Adrenal gland (tissue), 19 donors: ENCODE data around the gene GDPD2. TPM values are rescaled to one million over a fixed set of nuclear protein-coding genes. Genes with fewer than 3 reads are reported as not detected.
"Not testable (repeated sequence)": the region's sequence is repeated elsewhere in the genome, so short reads cannot be mapped to it uniquely, and the experiment has no call there.

Source experiments
- DNase-seq, 7 donors: peaks; one replicate each; pipeline ENCODE4 v3.0.0-alpha.2; 2019 to 2020
- H3K27ac ChIP-seq, 5 donors: fragments of 200-600 bp; sonication (generic) in 4 of 5; 1 replicate in 3 of 5; 2 replicates in 2 of 5; pipeline versions ENCODE4 v1.5.1 to v1.8.0; 2016 to 2020; ENCODE audit warnings: mild to moderate bottlenecking in 1 of 5
- H3K27me3 ChIP-seq: fragments of 200-600 bp; 2 replicates; pipeline ENCODE4 v1.8.0; 2021
- H3K36me3 ChIP-seq, 2 donors: fragments of 200-600 bp; replicated peaks in 1 of 2; 1 replicate in 1 of 2; 2 replicates in 1 of 2; pipeline versions ENCODE4 v1.5.1 to v1.8.0; 2018 to 2022
- H3K4me1 ChIP-seq, 2 donors: fragments of 200-600 bp; replicated peaks in 1 of 2; 1 replicate in 1 of 2; 2 replicates in 1 of 2; pipeline versions ENCODE4 v1.5.1 to v1.8.0; 2018 to 2021
- H3K4me3 ChIP-seq, 4 donors: fragments of 200-600 bp; sonication (generic) in 3 of 4; one replicate each; pipeline ENCODE4 v1.5.1; 2016 to 2018
- H3K9me3 ChIP-seq, 3 donors: fragments of 200-600 bp; sonication (generic) in 1 of 3; replicated peaks in 1 of 3; 1 replicate in 2 of 3; 2 replicates in 1 of 3; pipeline versions ENCODE4 v1.5.1 to v1.8.0; 2016 to 2021
- CTCF ChIP-seq, 6 experiments: fragments of 450-650 bp in 4 of 6; fragments of 200-600 bp in 2 of 6; sonication (generic) in 1 of 6; IDR thresholded peaks; 1 replicate in 5 of 6; 2 replicates in 1 of 6; pipeline versions ENCODE4 v1.5.1 to v1.8.0; 2016 to 2021; ENCODE audit warnings: antibody characterized with exemption in 6 of 6, mild to moderate bottlenecking in 2 of 6, moderate library complexity in 1 of 6
- POLR2A ChIP-seq, 2 donors: fragments of 450-650 bp; IDR thresholded peaks; one replicate each; pipeline ENCODE4 v1.6.1; 2017; ENCODE audit warnings: antibody characterized with exemption in 2 of 2, mild to moderate bottlenecking in 2 of 2, moderate library complexity in 1 of 2
- WGBS, 4 donors: extraction: QIAGEN DNeasy Blood & Tissue Kit in 2 of 4; methylation state at CpG; one replicate each; pipeline versions ENCODE4 v1.1.5 to v1.1.7; 2013 to 2017; 5-methylcytosine and 5-hydroxymethylcytosine counted together
- intact Hi-C, 2 donors: fragments of 100-400 bp; cut with DNase I; formaldehyde crosslinking; loops; one replicate each; pipeline versions ENCODE4 v1.14.1 to v1.15.0; 2022 to 2023
- long read RNA-seq, 10 donors: library from polyadenylated mRNA in 3 of 10; unstranded in 2 of 10; stranded (forward) in 1 of 10; transcript quantifications; one replicate each; pipeline ENCODE4 v2.0.0 and lab custom pipeline, GENCODE V29; 2021 to 2026
- polyA plus RNA-seq, 3 donors: library from polyadenylated mRNA; stranded (reverse); fragments of 200-250 nt in 2 of 3; fragments of 350-450 nt in 1 of 3; fragmentation: Illumina TruSeq in 1 of 3; extraction: RNeasy Lipid Tissue Mini Kit (QIAGEN cat#74804) in 1 of 3; gene quantifications; one replicate each; pipeline ENCODE4 v1.2.3, GENCODE V29; 2013 to 2014
- total RNA-seq, 9 donors: library from RNA; depleted of rRNA in 4 of 9; stranded (reverse); fragments of >200 nt in 4 of 9; fragments of 120-200 nt in 1 of 9; fragmentation: NEBNext Ultra II Directional in 1 of 9; extraction: Animal tissue kit (Norgen Biotek cat#: 25700) in 1 of 9; gene quantifications; one replicate each; pipeline versions ENCODE4 v1.1.0 to v1.2.4, GENCODE V29; 2013 to 2023
- donor health status: healthy with polysubstance abuse.
- donor health status: Bipolar disorder and iron deficiency.
- donor health status: DM: yes; HTN: yes; CAD: no.
- donor health status: DM: no; HTN: no; CAD: no.
- donor health status: DM: no; HTN: no; CAD: no.
- donor health status: DM: yes; HTN: yes; CAD: no.

GDPD2 gene, protein sequence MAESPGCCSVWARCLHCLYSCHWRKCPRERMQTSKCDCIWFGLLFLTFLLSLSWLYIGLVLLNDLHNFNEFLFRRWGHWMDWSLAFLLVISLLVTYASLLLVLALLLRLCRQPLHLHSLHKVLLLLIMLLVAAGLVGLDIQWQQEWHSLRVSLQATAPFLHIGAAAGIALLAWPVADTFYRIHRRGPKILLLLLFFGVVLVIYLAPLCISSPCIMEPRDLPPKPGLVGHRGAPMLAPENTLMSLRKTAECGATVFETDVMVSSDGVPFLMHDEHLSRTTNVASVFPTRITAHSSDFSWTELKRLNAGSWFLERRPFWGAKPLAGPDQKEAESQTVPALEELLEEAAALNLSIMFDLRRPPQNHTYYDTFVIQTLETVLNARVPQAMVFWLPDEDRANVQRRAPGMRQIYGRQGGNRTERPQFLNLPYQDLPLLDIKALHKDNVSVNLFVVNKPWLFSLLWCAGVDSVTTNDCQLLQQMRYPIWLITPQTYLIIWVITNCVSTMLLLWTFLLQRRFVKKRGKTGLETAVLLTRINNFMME
- total RNA-seq (not detected), polyA plus RNA-seq (under 1 TPM in 1 of 3 donors, not detected in 2; 0.05 TPM)
- long read RNA-seq, donor 1, result 0 reads
- long read RNA-seq, donor 2, result 0 reads
- long read RNA-seq, donor 3, result 0 reads
- long read RNA-seq, donor 4, result 0 reads
- long read RNA-seq, donor 5, result 0 reads
- long read RNA-seq, donor 6, result 0 reads
- long read RNA-seq, donor 7, result 0 reads
- long read RNA-seq, donor 8, result 0 reads
- long read RNA-seq, donor 9, result 0 reads
- long read RNA-seq, donor 10, result 0 reads

DNA sequence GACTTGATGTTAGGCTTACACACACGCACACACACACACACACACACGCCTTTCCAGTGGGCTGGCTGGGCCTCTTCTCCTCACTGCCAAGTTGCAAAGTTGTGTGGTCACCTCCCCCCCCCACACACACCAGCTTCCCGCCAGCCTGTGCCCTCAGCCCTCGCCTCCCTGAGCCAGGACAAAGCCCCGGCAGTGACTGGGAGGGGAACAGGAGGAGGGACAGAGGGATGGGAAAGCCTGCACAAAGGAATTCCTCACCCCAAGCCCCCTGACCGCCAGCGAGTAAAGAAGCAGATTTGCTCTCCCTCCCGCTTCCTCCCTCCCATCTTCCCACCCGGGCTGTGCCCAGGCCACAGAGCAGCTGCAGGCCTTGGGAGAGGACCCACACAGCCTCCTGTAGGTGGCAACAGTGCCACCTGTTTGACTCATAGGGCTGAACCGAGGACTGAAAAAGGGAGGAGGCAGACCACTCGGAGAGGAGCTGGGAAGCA is at the start of gene GDPD2:
Gene GDPD2, plus strand, starts transcription at position 464 of the 491 bp plus-strand sequence. CDS start 1,671 bp downstream, outside the sequence.
- 40 to 56% (median 43%) methylated on average over 5 to 11 of the region's 11 CpGs for WGBS, 4 donors
- H3K4me1 ChIP-seq, result no peaks in the 10 kb centered on the region

DNA sequence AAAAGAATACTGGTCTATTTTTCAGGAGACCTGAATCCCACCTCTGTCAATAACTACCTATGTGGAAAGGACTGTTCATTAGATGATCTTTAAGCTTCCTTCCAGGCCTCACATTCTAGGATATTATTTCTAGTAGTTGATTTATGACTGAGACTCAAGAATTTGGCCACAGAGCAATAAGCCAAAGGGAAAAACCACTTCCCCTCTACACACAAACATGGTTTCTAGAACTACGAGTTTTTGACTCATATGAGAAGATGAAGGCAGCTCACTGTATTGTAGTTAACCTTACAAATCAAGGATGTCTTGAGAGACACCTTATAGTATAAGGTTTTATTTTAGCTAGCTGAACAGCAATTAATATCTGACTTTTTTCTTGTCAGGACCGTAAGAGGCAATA is 36.9 kb upstream of the GDPD2 start:
- 60 to 80% (median 70%) methylated on average over 2 of the region's 2 CpGs for WGBS, 4 donors
- Histone ChIP-seq H3K4me3 (no peak overlapping the region), H3K27me3 (peaks cover under 1% of the 10 kb centered on the region), H3K27ac (no peak overlapping the region), H3K36me3 (no peaks in the 10 kb centered on the region), H3K9me3 (no peaks in the 10 kb centered on the region), H3K4me1 (no peaks in the 10 kb centered on the region)
- TF ChIP-seq POLR2A (IDR thresholded peaks at IDR 0.05) (no peak), CTCF (IDR thresholded peaks at IDR 0.05) (no peak)
- intact Hi-C loops, result no loop called here
- no peak for DNase-seq

More for the DNA sequence above, at the start of gene GDPD2:
- Histone ChIP-seq H3K4me3 (no peak within 1 kb of the TSS), H3K27me3 (peaks cover 15% of the 10 kb centered on the region), H3K27ac (no peak within 1 kb of the TSS), H3K9me3 (no peaks in the 10 kb centered on the region), H3K36me3 (no peaks in the 10 kb centered on the region)
- no peak for DNase-seq
- TF ChIP-seq CTCF (IDR thresholded peaks at IDR 0.05), result no peak
- no peak for TF ChIP-seq POLR2A (IDR thresholded peaks at IDR 0.05)
- intact Hi-C loops, result no loop called here

DNA sequence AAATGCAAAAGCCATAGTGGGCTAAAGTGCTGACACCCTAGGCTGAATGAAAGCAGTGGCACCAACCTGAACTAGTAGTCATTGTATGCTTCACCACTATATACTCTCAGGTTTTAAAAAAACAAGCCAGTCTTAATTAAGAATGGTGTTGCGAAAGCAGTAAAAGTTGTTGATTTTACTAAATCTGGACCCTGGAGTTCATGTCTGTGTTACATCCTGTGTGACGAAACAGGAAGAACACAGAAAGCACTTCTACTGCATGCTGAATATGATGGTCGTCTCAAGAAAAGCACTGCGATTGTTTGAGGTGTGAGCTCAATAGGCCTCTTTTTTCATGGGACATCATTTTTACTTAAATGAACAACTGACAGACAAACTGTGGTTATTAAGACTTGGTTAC is 24.2 kb upstream of the GDPD2 start:
- H3K27me3 ChIP-seq, result peaks cover 7% of the 10 kb centered on the region

DNA sequence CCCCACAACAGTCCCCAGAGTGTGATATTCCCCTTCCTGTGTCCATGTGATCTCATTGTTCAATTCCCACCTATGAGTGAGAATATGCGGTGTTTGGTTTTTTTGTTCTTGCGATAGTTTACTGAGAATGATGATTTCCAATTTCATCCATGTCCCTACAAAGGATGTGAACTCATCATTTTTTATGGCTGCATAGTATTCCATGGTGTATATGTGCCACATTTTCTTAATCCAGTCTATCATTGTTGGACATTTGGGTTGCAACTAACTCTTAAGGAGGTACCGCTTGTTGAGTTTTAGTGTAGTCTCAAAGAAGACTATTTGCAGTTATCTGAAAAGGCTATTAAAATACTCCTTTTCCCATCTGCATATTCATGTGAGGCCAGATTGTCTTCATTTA is 22.9 kb upstream of the GDPD2 start:
- not testable (repeated sequence) for H3K4me1 ChIP-seq

More for the DNA sequence above, 24.2 kb upstream of the GDPD2 start:
- no peaks in the 10 kb centered on the region for H3K9me3 ChIP-seq
- H3K4me3 ChIP-seq, result no peak overlapping the region
- TF ChIP-seq CTCF (IDR thresholded peaks at IDR 0.05) (no peak), POLR2A (IDR thresholded peaks at IDR 0.05) (no peak)
- intact Hi-C loops, result no loop called here
- H3K27ac ChIP-seq, result peak overlapping the region in 1 of 5 donors; percentile 3
- no peak for DNase-seq
- H3K36me3 ChIP-seq, result no peaks in the 10 kb centered on the region
- no peaks in the 10 kb centered on the region for H3K4me1 ChIP-seq
- 50 to 76% (median 60%) methylated on average over 1 to 4 of the region's 4 CpGs for WGBS, 4 donors

More for the DNA sequence above, 22.9 kb upstream of the GDPD2 start:
- H3K27ac ChIP-seq, DNase-seq, H3K27me3 ChIP-seq, intact Hi-C loops, H3K9me3 ChIP-seq, H3K36me3 ChIP-seq, H3K4me3 ChIP-seq: not testable (repeated sequence)
- 80 to 100% (median 96%) methylated on average over 1 of the region's 3 CpGs for WGBS, 4 donors
